GM18909 (cell line): ENCODE results near the gene PCTP.

Experiments used
- ATAC-seq: cut with Tn5 transposase; IDR thresholded peaks from one replicate; pipeline ENCODE4 v1.9.1; 2021; ENCODE audit warnings: mild to moderate bottlenecking; ENCODE audit not compliant: unreplicated experiment, poor library complexity

PCTP gene

GRCh38 chr17:55784666-55785065 lies 33.8 kb downstream of the PCTP start:
- ATAC-seq, result no peak

- ATAC-seq, result no peak
Observed at GRCh38 chr17:55785181-55785580, 34.3 kb downstream of the PCTP start.

GRCh38 chr17:55793272-55793671 lies 42.4 kb downstream of the PCTP start:
- ATAC-seq, result no peak

- no peak for ATAC-seq
Observed at GRCh38 chr17:55794725-55795482, 44.1 kb downstream of the PCTP start.

DNA sequence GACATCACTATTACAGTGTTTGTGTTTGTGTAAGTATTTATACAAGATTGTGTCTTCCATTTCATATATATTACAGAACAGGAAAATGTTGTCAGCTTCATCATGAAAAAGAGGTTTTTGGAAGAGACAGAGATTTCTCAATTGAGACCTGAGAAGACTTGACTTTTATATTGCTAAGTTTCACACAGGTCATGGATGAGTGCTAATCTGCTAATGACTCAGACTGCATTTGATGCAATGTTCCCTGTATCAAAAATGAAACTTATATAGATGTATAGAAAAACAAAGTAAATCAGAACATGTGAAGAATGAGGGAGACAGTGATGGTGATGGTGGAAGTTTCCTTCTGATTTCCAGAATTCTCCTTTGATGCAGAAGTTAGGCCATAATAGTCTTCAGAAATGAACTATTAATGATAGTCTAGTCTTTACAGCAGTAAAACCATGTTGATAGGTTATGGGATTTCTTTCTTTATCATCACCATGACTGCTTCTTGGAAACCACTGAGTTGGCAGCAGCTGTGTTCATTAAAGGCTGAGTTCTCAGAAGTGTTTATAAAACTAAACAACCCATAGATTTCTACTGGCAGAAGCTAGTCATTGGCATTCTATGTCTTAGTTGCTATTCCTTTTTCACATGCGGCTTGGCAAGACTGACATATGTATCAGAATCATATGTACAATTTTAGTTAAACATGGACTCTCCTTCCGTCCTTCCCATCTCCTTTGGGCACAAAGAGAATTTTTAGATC lies 56.1 kb downstream of the PCTP start:
- no peak for ATAC-seq

DNA sequence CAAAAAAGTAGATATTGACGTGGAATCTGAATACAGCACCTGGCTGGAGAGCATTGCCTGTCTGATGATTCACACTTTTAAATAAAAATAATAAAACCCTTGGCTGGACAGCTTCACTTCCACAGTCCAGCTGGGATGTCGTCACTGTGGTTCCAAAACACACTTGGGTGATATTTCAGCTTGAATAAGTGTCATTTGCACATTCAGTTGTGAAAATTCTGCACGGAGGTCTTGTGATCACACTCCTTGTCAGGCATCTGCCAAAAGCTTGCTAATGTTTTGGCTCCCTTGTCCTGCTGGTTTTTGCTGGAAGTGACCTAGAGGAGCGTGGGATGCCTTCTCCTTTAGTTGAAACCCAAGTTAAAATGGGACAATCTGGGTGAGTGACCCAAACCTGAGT lies 60.7 kb downstream of the PCTP start:
- no peak for ATAC-seq

DNA sequence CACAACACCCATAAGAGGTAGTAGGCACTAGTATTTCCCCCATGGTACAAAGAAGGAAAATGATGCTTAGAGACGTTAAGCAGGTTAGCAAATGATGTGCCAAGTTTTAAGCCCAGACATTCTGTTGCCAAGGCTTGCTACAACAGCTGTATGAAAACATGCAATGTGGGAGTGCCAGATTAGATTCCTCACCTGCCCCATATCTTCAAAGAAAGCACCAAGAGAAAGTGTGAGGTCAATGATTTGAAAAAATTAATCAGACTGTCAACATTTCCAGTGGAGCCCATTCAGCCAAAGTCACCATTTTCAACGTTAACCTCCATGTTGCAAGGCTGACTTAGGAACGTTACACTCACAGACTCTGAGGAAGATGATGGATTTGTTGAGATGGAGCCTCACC lies 61.5 kb downstream of the PCTP start:
- no peak for ATAC-seq

- ATAC-seq, result no peak
Observed at GRCh38 chr17:55813944-55814343, 63.1 kb downstream of the PCTP start.

GRCh38 chr17:55814377-55814776 lies 63.5 kb downstream of the PCTP start:
- no peak for ATAC-seq

DNA sequence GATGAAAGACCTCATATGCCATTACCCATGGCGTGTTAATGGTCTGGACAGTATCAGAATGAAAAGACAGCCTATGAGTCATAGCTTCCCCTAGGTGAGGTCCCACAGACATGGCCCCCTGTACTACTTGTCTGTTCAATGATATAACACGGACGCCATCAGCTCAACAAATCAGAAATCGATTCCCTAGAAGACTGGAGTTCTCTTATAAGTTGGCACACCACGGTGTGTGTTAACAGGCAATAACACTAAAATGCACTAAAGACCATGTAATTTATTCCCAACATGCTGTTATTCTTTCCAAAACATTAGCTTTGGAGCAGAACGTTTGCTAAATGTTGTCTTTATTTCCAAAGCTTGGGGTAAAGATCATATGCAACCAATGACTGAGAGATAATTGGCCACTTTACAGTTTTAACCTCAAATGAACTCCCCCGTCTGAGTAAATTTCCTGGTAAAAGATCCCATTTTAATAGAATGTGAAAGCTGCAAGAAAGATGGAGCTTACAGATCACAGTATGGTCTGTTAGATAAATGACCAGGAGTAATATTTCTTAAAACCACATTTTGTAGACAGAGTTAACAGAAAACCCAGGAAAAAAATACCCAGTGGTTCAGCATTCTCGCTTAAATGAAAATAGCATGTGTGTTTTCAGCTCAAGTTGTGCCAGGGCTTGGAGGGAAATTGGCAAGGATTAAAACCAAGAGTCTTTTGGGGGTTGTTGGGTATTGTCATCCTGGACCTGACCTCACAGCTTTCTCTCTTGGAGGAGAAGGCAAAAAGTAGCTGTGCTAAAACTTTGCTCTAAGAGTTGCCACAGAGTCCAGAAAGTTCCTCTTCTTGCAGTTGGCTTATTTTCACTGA lies 65.9 kb downstream of the PCTP start:
- no peak for ATAC-seq

GRCh38 chr17:55817397-55817709 lies 66.5 kb downstream of the PCTP start:
- no peak for ATAC-seq

DNA sequence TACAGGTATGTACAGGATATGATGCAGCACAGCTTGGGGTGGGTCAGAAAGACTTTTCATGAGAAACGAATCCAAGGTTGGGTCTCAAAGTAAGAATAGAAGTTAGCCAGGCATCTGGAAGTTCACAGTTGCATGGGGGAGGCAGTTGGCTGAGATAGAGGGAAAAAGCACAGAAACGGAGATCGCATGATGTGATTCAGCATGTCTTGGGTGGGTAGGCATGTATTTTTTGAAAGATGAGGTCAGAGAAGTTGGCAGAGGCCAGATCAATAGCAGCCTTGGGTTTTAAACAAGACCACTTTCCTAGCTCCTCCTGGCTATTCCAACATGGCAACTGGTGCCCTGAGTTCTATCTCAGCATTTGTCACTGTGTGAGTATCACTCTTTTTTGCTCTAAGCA lies 67.2 kb downstream of the PCTP start:
- no peak for ATAC-seq

DNA sequence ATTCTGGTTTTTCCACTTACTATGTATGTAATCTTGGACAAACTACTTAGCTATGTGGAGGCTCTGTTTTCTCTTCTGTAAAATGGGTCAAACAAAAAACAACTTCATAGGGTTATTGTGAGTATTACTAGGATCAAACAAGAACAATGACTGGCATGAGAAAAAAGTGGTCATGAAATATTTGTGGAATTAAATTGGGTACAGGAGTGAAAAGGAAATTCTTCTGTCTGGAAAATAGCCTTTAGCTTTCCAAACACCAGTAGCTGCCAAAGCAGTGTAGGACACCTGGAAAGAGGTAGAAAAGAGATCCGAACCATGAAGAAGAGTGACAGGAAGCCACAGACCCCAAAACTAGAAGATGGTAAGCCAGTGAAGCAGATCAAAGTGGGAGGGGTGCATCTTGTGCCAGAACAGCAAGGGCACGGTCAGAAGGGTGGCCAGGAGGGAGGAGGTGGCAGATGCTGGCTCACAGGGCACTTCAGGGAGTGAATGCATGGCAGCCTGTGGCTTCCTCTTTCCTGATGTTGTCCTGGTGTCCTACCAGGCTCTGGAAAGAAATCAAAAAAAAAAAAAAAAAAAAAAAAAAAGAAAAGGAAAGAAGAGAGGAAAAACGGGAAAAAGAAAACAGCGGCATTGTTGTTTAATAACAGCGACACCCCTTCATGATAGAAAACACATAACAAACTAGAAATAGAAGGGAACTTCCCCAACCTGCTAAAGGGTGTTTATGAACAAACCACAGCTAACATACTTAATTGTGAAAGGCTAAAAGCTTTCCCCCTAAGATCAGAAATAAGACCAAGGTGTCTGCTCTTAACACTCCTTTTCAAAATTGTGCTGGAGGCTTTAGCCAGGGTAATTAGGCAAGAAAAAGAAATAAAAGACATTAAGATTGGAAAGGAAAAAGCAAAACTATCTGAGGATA lies 67.9 kb downstream of the PCTP start:
- no peak for ATAC-seq

DNA sequence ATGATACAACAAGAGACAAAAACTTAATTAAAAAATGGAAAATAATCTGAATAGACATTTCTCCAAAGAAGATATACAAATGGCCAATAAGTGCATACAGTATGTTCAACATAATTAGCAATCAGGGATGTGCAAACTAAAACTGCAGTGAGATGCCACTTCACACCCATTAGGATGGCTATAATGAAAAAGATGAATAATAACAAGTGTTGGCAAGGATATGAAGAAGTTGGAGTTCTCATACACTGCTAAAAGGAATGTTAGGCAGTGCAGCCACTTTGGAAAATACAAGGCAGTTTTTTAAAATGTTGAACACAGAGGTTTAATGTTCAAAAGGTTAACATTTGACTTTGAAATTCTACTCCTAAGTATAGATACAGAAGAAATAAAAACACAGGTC lies 69.8 kb downstream of the PCTP start:
- no peak for ATAC-seq

- ATAC-seq, result no peak
Observed at GRCh38 chr17:55822028-55822427, 71.2 kb downstream of the PCTP start.

GRCh38 chr17:55825213-55825612 lies 74.4 kb downstream of the PCTP start:
- no peak for ATAC-seq
